ENCODE results near the gene PDE2A.

Gene PDE2A

GRCh38 chr11:72682238-72682857 is 8.1 kb upstream of the PDE2A start:
- no peak for DNase-seq

GRCh38 chr11:72681226-72682153 is 7.3 kb upstream of the PDE2A start:
- no peak for DNase-seq

- no peak for DNase-seq
Observed at GRCh38 chr11:72680624-72681158, 6.5 kb upstream of the PDE2A start.

GRCh38 chr11:72679869-72680268 is 5.6 kb upstream of the PDE2A start:
- DNase-seq: no peak

GRCh38 chr11:72678524-72678923 is 4.3 kb upstream of the PDE2A start:
- DNase-seq: no peak

GRCh38 chr11:72676861-72677341 is 2.7 kb upstream of the PDE2A start:
- DNase-seq: no peak

- DNase-seq: no peak
Observed at GRCh38 chr11:72675221-72675620, 999 bp upstream of the PDE2A start.

- no peak for DNase-seq
Observed at GRCh38 chr11:72673284-72673942, 809 bp downstream of the PDE2A start.

- no peak for DNase-seq
Observed at GRCh38 chr11:72672597-72673238, 1.5 kb downstream of the PDE2A start.

GRCh38 chr11:72671152-72672099 is 2.8 kb downstream of the PDE2A start:
- no peak for DNase-seq

GRCh38 chr11:72670041-72670440 is 4.2 kb downstream of the PDE2A start:
- no peak for DNase-seq

- no peak for DNase-seq
Observed at GRCh38 chr11:72669527-72669926, 4.7 kb downstream of the PDE2A start.

- DNase-seq: peak; percentile 30
Observed at GRCh38 chr11:72668629-72669347, 5.4 kb downstream of the PDE2A start.

GRCh38 chr11:72665911-72666472 is 8.2 kb downstream of the PDE2A start:
- DNase-seq: no peak

- no peak for DNase-seq
Observed at GRCh38 chr11:72662036-72662435, 12.2 kb downstream of the PDE2A start.

- DNase-seq: no peak
Observed at GRCh38 chr11:72661486-72661885, 12.7 kb downstream of the PDE2A start.

- DNase-seq: no peak
Observed at GRCh38 chr11:72658989-72659640, 15.1 kb downstream of the PDE2A start.

GRCh38 chr11:72657411-72658100 is 16.7 kb downstream of the PDE2A start:
- DNase-seq: no peak

- DNase-seq: no peak
Observed at GRCh38 chr11:72655896-72656464, 18.2 kb downstream of the PDE2A start.
